ENCODE results near the gene TWF2.

Gene TWF2

DNA sequence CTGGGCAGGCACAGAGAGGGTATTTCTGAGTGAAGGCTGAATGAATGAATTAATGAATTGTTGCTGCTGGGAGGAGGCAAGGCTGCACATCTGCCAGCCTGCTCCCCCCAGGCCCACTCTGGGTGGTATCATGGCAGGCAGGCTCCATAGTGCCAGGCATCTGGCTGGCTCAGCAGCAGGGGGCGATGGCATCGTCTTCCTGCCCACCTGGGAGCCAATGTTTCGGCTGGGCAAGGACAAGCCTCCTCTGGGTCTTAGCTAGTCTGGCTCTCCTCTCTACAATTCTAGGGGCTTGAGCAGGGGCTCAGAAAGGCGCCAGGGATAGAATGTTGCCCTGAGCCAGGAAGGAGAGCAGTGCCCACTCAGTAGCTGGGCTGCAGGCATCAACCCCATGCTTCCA, 11.8 kb downstream of the TWF2 start:
- H3K9me3 ChIP-seq (ENCODE audit: severe bottlenecking) = no peaks in the 10 kb centered on the region
- H3K4me3 ChIP-seq (ENCODE audit: severe bottlenecking) = no peak overlapping the region
- no peak overlapping the region for H3K27ac ChIP-seq (ENCODE audit: poor library complexity, severe bottlenecking)
- ATAC-seq (ENCODE audit: low read depth) (no peak), DNase-seq (ENCODE audit: low spot score) (no peak)
- peaks cover 30% of the 10 kb centered on the region for H3K36me3 ChIP-seq (ENCODE audit: low read depth)
- H3K27me3 ChIP-seq (ENCODE audit: insufficient read depth, poor library complexity, severe bottlenecking) = no peaks in the 10 kb centered on the region
- TF ChIP-seq, protein P1, sequence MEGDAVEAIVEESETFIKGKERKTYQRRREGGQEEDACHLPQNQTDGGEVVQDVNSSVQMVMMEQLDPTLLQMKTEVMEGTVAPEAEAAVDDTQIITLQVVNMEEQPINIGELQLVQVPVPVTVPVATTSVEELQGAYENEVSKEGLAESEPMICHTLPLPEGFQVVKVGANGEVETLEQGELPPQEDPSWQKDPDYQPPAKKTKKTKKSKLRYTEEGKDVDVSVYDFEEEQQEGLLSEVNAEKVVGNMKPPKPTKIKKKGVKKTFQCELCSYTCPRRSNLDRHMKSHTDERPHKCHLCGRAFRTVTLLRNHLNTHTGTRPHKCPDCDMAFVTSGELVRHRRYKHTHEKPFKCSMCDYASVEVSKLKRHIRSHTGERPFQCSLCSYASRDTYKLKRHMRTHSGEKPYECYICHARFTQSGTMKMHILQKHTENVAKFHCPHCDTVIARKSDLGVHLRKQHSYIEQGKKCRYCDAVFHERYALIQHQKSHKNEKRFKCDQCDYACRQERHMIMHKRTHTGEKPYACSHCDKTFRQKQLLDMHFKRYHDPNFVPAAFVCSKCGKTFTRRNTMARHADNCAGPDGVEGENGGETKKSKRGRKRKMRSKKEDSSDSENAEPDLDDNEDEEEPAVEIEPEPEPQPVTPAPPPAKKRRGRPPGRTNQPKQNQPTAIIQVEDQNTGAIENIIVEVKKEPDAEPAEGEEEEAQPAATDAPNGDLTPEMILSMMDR (IDR thresholded peaks at IDR 0.05; ENCODE audit: poor library complexity, severe bottlenecking) = peak; percentile 23
- no peaks in the 10 kb centered on the region for H3K4me1 ChIP-seq (ENCODE audit: insufficient read depth, poor library complexity, severe bottlenecking)

DNA sequence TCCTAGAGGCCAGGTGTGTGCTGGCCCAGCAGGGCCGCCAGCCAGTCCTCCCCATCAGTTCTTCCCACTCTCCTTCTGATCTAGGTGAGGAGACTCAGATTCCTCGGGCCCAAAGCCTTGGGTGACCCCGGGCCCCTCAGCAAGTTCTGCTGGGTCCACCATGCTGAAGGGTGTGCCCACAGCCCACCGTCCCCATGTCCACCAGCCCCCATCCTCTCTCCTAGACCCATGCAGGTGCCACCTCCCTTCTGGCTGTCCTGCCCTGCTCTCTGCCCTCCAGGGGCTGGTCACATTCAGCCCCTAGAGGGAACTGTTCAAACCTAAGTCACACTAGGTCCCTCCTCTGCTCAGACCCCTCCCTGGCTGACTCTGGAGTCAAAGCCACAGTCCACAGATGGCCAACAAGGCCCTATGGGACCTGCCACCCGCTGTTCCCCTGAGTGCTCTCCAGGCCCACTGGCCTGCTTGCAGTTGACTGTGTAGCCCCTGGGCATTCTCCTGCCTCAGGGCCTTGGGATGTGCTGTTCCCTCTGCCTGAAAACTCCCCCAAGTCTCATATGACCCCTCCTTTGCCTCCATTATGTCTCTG, 12.6 kb downstream of the TWF2 start:
- Histone ChIP-seq H3K27ac (ENCODE audit: poor library complexity, severe bottlenecking) (no peak overlapping the region), H3K4me1 (ENCODE audit: insufficient read depth, poor library complexity, severe bottlenecking) (no peaks in the 10 kb centered on the region), H3K9me3 (ENCODE audit: severe bottlenecking) (no peaks in the 10 kb centered on the region), H3K36me3 (ENCODE audit: low read depth) (peaks cover 22% of the 10 kb centered on the region), H3K27me3 (ENCODE audit: insufficient read depth, poor library complexity, severe bottlenecking) (no peaks in the 10 kb centered on the region), H3K4me3 (ENCODE audit: severe bottlenecking) (no peak overlapping the region)
- DNase-seq (ENCODE audit: low spot score) (peak; percentile 45), ATAC-seq (ENCODE audit: low read depth) (peak; percentile 5; the same call in 1 of the 3 replicates)
- TF ChIP-seq, protein P1 (IDR thresholded peaks at IDR 0.05; ENCODE audit: poor library complexity, severe bottlenecking) = no peak

DNA sequence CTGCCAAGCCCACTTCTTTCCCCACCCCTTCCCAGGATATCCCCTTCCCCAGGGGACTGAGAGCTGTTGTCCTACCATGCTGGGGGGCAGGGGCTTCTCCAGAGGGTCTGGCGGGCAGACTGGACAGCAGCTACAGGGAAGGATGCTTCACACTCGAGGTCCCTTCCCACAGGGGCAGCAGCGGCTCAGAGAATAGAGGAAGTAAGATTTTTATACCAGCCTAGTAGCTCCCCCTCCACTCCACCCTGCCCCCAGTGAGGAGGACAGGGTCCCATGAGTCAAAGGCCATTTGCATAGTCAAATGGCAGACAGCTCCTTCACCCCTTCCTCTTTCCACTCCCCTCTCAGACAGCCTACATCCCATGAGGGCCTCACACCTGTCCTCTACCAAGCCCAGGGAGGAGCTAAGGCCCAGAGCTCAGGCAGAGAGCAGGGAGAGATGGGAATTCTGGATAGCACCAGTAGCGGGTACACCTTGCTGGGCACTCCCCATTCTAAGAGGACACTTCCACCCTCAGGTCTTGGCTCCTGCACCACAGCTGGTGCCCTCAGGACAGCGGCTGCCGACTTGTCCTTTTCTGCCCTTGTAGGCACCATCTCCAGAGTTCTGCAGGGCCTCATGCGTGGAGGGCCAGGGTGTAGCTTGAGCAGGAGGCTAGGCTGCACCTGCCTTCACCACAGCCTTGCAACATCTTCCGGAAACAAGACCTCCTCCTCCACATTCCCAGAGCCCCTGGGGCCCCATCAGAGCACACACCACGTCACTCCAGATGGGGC, 13.3 kb downstream of the TWF2 start, which contains the start of gene TLR9:
Gene TLR9, minus strand, starts transcription at position 194 of the 777 bp plus-strand sequence. Its CDS starts 116 bp downstream, at position 78.
- TF ChIP-seq, protein P1 (IDR thresholded peaks at IDR 0.05; ENCODE audit: poor library complexity, severe bottlenecking) = no peak
- ATAC-seq (ENCODE audit: low read depth) (peak; percentile 6; the same call in 1 of the 3 replicates), DNase-seq (ENCODE audit: low spot score) (peak; percentile 48)
- peaks cover 16% of the 10 kb centered on the region for H3K36me3 ChIP-seq (ENCODE audit: low read depth)
- H3K4me3 ChIP-seq (ENCODE audit: severe bottlenecking) = no peak within 1 kb of the TSS
- no peaks in the 10 kb centered on the region for H3K9me3 ChIP-seq (ENCODE audit: severe bottlenecking)
- H3K4me1 ChIP-seq (ENCODE audit: insufficient read depth, poor library complexity, severe bottlenecking) = no peaks in the 10 kb centered on the region
- H3K27me3 ChIP-seq (ENCODE audit: insufficient read depth, poor library complexity, severe bottlenecking) = no peaks in the 10 kb centered on the region
- H3K27ac ChIP-seq (ENCODE audit: poor library complexity, severe bottlenecking) = no peak within 1 kb of the TSS

DNA sequence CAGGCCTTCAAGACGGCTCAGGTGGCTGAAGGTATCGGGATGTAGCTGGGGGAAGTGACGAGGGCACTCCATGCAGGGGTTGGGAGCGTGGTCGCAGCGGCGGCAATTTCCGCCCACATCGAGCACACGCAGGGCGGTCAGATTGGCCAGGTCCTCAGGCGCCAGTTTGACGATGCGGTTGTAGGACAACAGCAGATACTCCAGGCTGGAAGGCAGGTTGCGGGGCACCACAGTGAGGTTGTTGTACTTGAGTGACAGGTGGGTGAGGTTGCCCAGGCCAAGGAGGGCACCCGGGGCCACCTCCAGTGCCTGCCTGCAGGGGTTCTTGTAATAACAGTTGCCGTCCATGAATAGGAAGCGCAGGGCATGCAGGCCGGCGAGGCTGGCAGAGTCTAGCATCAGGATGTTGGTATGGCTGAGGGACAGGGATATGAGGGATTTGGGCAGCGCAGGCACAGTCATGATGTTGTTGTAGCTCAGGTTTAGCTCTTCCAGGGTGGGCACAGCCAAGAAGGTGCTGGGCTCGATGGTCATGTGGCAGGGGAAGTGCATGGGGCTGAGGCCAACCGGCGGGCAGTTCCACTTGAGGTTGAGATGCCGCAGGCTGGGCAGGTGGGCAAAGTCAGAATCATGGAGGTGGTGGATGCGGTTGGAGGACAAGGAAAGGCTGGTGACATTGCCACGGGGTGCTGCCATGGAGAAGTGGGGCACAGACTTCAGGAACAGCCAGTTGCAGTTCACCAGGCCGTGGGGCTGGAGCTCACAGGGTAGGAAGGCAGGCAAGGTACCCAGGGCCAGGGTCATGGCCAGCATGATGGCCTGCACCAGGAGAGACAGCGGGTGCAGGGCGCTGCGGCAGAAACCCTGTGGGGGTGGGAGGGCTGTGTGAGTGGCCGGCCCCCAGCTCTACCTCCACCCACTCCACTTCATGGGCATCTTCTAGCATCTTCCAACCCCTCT, 15.2 kb downstream of the TWF2 start:
- DNase-seq (ENCODE audit: low spot score) (peak; percentile 43), ATAC-seq (ENCODE audit: low read depth) (no peak)
- H3K27me3 ChIP-seq (ENCODE audit: insufficient read depth, poor library complexity, severe bottlenecking) = no peaks in the 10 kb centered on the region
- H3K4me1 ChIP-seq (ENCODE audit: insufficient read depth, poor library complexity, severe bottlenecking) = no peaks in the 10 kb centered on the region
- no peak overlapping the region for H3K4me3 ChIP-seq (ENCODE audit: severe bottlenecking)
- H3K27ac ChIP-seq (ENCODE audit: poor library complexity, severe bottlenecking) = no peak overlapping the region
- TF ChIP-seq, protein P1 (IDR thresholded peaks at IDR 0.05; ENCODE audit: poor library complexity, severe bottlenecking) = no peak
- H3K36me3 ChIP-seq (ENCODE audit: low read depth) = no peaks in the 10 kb centered on the region
- no peaks in the 10 kb centered on the region for H3K9me3 ChIP-seq (ENCODE audit: severe bottlenecking)
